Measurements from ENCODE around the gene TRIM2. TPM values are rescaled to one million over a fixed set of nuclear protein-coding genes. Genes with fewer than 3 reads are reported as not detected.

Gene TRIM2
- total RNA-seq, 1 donor from 2014 or later = 20.2 TPM

DNA sequence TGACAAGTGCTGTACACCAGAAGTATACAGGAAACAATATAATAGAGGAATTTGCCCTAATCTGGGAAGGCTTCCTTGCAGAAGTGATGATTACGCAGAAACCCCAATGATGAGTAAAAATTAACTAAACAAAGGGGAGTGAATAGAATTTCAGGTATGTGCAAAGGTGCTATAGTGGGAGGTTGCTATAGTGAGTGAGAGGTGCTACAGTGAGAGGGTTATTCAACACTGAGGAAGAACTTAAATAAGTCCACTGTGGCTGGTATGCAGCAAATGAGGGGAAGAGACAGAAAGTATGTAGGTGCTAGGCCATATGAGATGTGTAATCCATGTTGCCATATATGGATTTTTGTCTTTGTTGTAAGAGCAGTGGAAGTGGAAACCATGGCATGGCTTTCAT, 69.5 kb downstream of the TRIM2 start:
- Histone ChIP-seq H3K27ac (replicated peaks) (no peak overlapping the region), H3K4me1 (peaks cover 12% of the 10 kb centered on the region), H3K9me3 (replicated peaks) (no peaks in the 10 kb centered on the region), H3K36me3 (peaks cover 21% of the 10 kb centered on the region), H3K27me3 (ENCODE audit: low read depth) (no peaks in the 10 kb centered on the region), H3K4me3 (no peak overlapping the region)
- TF ChIP-seq, protein P1, sequence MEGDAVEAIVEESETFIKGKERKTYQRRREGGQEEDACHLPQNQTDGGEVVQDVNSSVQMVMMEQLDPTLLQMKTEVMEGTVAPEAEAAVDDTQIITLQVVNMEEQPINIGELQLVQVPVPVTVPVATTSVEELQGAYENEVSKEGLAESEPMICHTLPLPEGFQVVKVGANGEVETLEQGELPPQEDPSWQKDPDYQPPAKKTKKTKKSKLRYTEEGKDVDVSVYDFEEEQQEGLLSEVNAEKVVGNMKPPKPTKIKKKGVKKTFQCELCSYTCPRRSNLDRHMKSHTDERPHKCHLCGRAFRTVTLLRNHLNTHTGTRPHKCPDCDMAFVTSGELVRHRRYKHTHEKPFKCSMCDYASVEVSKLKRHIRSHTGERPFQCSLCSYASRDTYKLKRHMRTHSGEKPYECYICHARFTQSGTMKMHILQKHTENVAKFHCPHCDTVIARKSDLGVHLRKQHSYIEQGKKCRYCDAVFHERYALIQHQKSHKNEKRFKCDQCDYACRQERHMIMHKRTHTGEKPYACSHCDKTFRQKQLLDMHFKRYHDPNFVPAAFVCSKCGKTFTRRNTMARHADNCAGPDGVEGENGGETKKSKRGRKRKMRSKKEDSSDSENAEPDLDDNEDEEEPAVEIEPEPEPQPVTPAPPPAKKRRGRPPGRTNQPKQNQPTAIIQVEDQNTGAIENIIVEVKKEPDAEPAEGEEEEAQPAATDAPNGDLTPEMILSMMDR (IDR thresholded peaks at IDR 0.05; ENCODE audit: borderline replicate concordance) = no peak
- no peak for DNase-seq
- intact Hi-C loops (cut with micrococcal nuclease) = no loop called here

DNA sequence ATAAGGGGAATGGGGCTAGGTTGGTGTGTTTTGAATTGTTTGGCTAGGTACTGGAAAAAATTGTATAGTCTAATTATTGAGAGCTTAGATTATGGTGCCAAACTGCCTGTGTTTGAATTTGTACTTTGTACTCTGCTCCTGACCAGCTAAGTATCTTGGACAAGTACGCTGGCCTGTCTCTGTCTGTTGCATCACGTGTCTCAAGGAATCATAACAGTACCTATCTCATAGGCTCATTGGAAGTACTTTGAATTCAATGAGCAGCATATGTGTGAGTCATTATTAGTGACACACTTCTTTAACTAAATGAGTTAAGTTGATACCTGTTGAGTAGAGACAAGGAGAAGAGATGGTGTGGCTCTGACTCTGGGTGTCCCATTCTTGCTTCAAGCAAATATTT, 70.7 kb downstream of the TRIM2 start:
- Histone ChIP-seq H3K27me3 (ENCODE audit: low read depth) (no peaks in the 10 kb centered on the region), H3K27ac (replicated peaks) (no peak overlapping the region), H3K4me3 (no peak overlapping the region), H3K4me1 (peaks cover 12% of the 10 kb centered on the region), H3K36me3 (peaks cover 21% of the 10 kb centered on the region), H3K9me3 (replicated peaks) (no peaks in the 10 kb centered on the region)
- intact Hi-C loops (cut with micrococcal nuclease) = no loop called here
- DNase-seq = no peak
- TF ChIP-seq, protein P1 (IDR thresholded peaks at IDR 0.05; ENCODE audit: borderline replicate concordance) = no peak

DNA sequence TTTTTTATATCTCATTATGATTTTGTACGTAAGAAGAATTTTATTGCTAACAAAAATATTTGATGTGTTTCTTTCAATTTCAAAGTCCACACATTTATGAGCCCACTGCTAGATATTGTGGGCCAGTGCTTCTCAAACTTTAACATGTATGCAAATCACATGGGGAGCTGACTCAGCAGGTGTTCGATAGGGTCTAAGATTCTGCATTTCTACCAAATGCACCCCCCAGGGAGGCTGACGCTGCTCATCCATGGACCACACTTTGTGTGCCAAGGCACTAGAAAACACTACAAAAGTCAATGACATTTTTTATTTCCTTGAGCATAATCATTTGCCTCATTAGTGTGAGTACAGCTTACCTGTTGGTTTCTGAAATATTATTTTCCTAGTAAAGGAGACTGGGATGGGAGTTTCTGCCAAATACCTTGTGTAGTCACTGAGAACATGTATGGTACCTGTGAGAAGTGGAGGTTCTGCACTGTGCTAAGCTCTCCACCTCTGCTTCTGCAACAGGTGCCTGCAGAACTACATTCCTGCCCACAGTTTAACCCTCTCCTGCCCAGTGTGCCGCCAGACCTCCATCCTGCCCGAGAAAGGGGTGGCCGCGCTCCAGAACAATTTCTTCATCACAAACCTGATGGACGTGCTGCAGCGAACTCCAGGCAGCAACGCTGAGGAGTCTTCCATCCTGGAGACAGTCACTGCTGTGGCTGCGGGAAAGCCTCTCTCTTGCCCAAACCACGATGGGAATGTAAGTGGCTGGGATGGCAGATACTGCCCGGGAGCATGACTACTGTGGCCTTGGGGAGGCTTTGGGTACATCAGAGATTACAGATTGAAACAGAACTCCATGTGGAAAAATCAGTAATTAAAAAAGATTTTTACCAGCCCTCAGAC, 71.4 kb downstream of the TRIM2 start:
- Histone ChIP-seq H3K36me3 (peaks cover 21% of the 10 kb centered on the region), H3K27me3 (ENCODE audit: low read depth) (no peaks in the 10 kb centered on the region), H3K4me1 (peaks cover 12% of the 10 kb centered on the region), H3K9me3 (replicated peaks) (no peaks in the 10 kb centered on the region), H3K4me3 (no peak overlapping the region), H3K27ac (replicated peaks) (no peak overlapping the region)
- intact Hi-C loops (cut with micrococcal nuclease) = no loop called here
- DNase-seq = no peak
- TF ChIP-seq, protein P1 (IDR thresholded peaks at IDR 0.05; ENCODE audit: borderline replicate concordance) = no peak

DNA sequence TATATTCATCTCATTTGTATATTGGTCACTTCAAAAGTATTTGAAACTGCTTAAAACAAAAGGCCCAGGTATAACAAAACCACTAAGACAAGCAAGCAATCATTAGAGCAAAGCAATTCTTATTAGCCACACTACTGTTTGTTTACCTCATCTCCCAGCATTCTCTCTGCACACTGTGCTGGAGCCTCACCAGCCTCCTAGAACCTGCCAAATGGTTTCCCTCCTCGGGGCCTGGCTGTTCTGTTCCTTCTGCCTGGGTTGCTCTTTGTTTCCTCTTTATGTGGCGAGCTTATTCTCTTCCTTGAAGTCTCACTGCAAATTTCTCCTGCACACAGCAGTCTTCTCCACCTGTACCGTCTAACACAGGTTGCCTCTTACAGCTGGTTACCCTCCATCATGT, 72.7 kb downstream of the TRIM2 start:
- no peak for DNase-seq
- Histone ChIP-seq H3K36me3 (peaks cover 27% of the 10 kb centered on the region), H3K27ac (replicated peaks) (no peak overlapping the region), H3K4me3 (no peak overlapping the region), H3K27me3 (ENCODE audit: low read depth) (no peaks in the 10 kb centered on the region), H3K4me1 (peaks cover 12% of the 10 kb centered on the region), H3K9me3 (replicated peaks) (no peaks in the 10 kb centered on the region)
- intact Hi-C loops (cut with micrococcal nuclease) = no loop called here
- TF ChIP-seq, protein P1 (IDR thresholded peaks at IDR 0.05; ENCODE audit: borderline replicate concordance) = no peak

DNA sequence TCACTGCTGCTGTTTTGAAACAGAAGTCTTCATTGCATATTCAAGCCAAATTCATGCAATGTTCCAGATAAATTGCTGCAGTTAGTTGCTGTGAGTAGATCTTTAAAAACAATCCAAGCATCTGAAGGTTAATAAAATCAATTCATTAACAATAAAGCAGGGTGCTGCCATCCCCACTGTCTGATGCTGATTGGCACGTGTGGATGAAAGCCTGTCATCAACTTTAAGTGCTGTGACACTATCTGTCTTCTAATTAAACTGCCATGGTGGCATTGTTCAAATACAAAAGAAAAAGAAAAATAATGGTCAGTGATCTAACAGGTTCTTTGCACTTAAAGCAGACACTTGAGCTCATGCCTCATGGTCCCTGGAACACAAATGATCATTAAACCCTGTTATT, 77.2 kb downstream of the TRIM2 start:
- TF ChIP-seq, protein P1 (IDR thresholded peaks at IDR 0.05; ENCODE audit: borderline replicate concordance) = no peak
- no peak overlapping the region for H3K4me3 ChIP-seq
- H3K27ac ChIP-seq (replicated peaks) = no peak overlapping the region
- H3K4me1 ChIP-seq = peaks cover 11% of the 10 kb centered on the region
- intact Hi-C loops (cut with micrococcal nuclease) = no loop called here
- peaks cover 35% of the 10 kb centered on the region for H3K36me3 ChIP-seq
- peaks cover 11% of the 10 kb centered on the region for H3K9me3 ChIP-seq (replicated peaks)
- no peak for DNase-seq
- no peaks in the 10 kb centered on the region for H3K27me3 ChIP-seq (ENCODE audit: low read depth)
